SK-N-SH (cell line): Measurements from ENCODE around the gene MAP2K3. TPM values are rescaled to one million over a fixed set of nuclear protein-coding genes. Genes with fewer than 3 reads are reported as not detected.

Experiments used
- CTCF ChIA-PET: fragments of 300-600, 350-600 bp; formaldehyde crosslinking; extraction: SDS; loops from one replicate; lab custom pipeline; 2021; lab: Yijun Ruan, JAX
- POLR2A ChIA-PET: fragments of 350-600 bp; sonication (Branson Sonifier 250); formaldehyde crosslinking; extraction: SDS; loops from one replicate; lab custom pipeline; 2020; ENCODE audit warnings: antibody characterized with exemption, inconsistent platforms; lab: Yijun Ruan, JAX
- DNase-seq: peaks from one replicate; pipeline ENCODE4 v3.0.0; 2012
- H2AFZ ChIP-seq: fragments of 200-600 bp; sonication (generic); 2 replicates; pipeline ENCODE4 v1.8.1; 2016; ENCODE audit warnings: antibody characterized with exemption, mild to moderate bottlenecking, low read depth
- H3F3A ChIP-seq: fragments of 200-600 bp; sonication (generic); replicated peaks from 2 replicates; pipeline ENCODE3; 2016; ENCODE audit warnings: antibody characterized with exemption, mild to moderate bottlenecking; ENCODE audit not compliant: insufficient read depth
- H3K27ac ChIP-seq, 2 experiments: fragments of 200-500 bp in 1 of 2; fragments of 200-600 bp in 1 of 2; sonication (Bioruptor generic) in 1 of 2; sonication (generic), shearing (Covaris generic) in 1 of 2; 2 replicates each; pipeline versions ENCODE4 v1.5.1 to v1.6.1; 2014 to 2016; ENCODE audit warnings: low read depth in 2 of 2, inconsistent platforms in 1 of 2, low read length in 1 of 2, mild to moderate bottlenecking in 1 of 2, mixed read lengths in 1 of 2
- H3K27me3 ChIP-seq: fragments of 200-600 bp; sonication (generic), shearing (Covaris generic); 2 replicates; pipeline ENCODE4 v1.6.1; 2016; ENCODE audit warnings: mixed run types; ENCODE audit not compliant: insufficient read depth
- H3K36me3 ChIP-seq, 2 experiments: fragments of 200-500 bp in 1 of 2; fragments of 200-600 bp in 1 of 2; sonication (Bioruptor generic) in 1 of 2; sonication (generic) in 1 of 2; replicated peaks in 1 of 2; 2 replicates each; pipeline versions ENCODE3 to v1.5.1; 2014 to 2016; ENCODE audit warnings: low read length in 1 of 2, mild to moderate bottlenecking in 1 of 2; ENCODE audit not compliant: insufficient read depth in 2 of 2, control insufficient read depth in 1 of 2
- H3K4me1 ChIP-seq, 2 experiments: fragments of 200-500 bp in 1 of 2; fragments of 200-600 bp in 1 of 2; sonication (Bioruptor generic) in 1 of 2; sonication (generic), shearing (Covaris generic) in 1 of 2; 2 replicates each; pipeline versions ENCODE4 v1.5.1 to v1.6.1; 2014 to 2016; ENCODE audit warnings: low read depth in 1 of 2, low read length in 1 of 2, mixed run types in 1 of 2; ENCODE audit not compliant: insufficient read depth in 2 of 2, control insufficient read depth in 1 of 2
- H3K4me2 ChIP-seq: fragments of 200-600 bp; sonication (generic), shearing (Covaris generic); 2 replicates; pipeline ENCODE4 v1.6.1; 2017; ENCODE audit warnings: mixed run types
- H3K4me3 ChIP-seq, 2 experiments: fragments of 200-500 bp in 1 of 2; fragments of 200-600 bp in 1 of 2; sonication (Bioruptor generic) in 1 of 2; sonication (generic), shearing (Covaris generic) in 1 of 2; 2 replicates each; pipeline versions ENCODE4 v1.5.1 to v1.8.1; 2014 to 2016; ENCODE audit warnings: low read depth in 2 of 2, inconsistent platforms in 1 of 2, low read length in 1 of 2, mild to moderate bottlenecking in 1 of 2, mixed read lengths in 1 of 2, moderate library complexity in 1 of 2
- H3K79me2 ChIP-seq: fragments of 200-600 bp; sonication (generic); 2 replicates; pipeline ENCODE4 v1.8.1; 2017; ENCODE audit warnings: mild to moderate bottlenecking; ENCODE audit not compliant: insufficient read depth
- H3K9ac ChIP-seq: fragments of 200-600 bp; sonication (generic); 2 replicates; pipeline ENCODE4 v1.6.1; 2017; ENCODE audit warnings: mixed run types
- H3K9me2 ChIP-seq: fragments of 200-600 bp; sonication (generic); 2 replicates; pipeline ENCODE4 v1.6.1; 2017; ENCODE audit warnings: mixed run types
- H3K9me3 ChIP-seq: fragments of 200-600 bp; sonication (generic); 2 replicates; pipeline ENCODE4 v1.6.1; 2017; ENCODE audit warnings: mixed run types, mild to moderate bottlenecking, moderate library complexity
- H4K20me1 ChIP-seq: fragments of 200-600 bp; sonication (generic); 2 replicates; pipeline ENCODE4 v1.6.1; 2017; ENCODE audit warnings: mild to moderate bottlenecking, mixed run types; ENCODE audit not compliant: insufficient read depth
- ELF1 ChIP-seq: IDR thresholded peaks from 2 replicates; pipeline ENCODE4 v1.4.0; 2012
- FOSL2 ChIP-seq: IDR thresholded peaks from 2 replicates; pipeline ENCODE4 v1.4.0; 2012; ENCODE audit warnings: low read depth, mild to moderate bottlenecking, moderate library complexity, borderline replicate concordance
- FOXJ3 ChIP-seq: sonication (generic); formaldehyde crosslinking; IDR thresholded peaks from 2 replicates; pipeline ENCODE4 v1.5.1; 2020; ENCODE audit warnings: mild to moderate bottlenecking, missing genetic modification reagents
- GABPA ChIP-seq: IDR thresholded peaks from 2 replicates; pipeline ENCODE4 v1.4.0; 2012; ENCODE audit warnings: low read depth, mild to moderate bottlenecking
- MEF2A ChIP-seq: IDR thresholded peaks from 2 replicates; pipeline ENCODE4 v1.4.0; 2012; ENCODE audit warnings: low read depth, borderline replicate concordance
- NRF1 ChIP-seq: IDR thresholded peaks from 2 replicates; pipeline ENCODE4 v1.6.1; 2012; ENCODE audit warnings: low read depth, mild to moderate bottlenecking, low read length
- POLR2AphosphoS5 ChIP-seq: IDR thresholded peaks from 2 replicates; pipeline ENCODE4 v1.6.1; 2012; ENCODE audit warnings: low read depth, low read length
- RFX5 ChIP-seq: IDR thresholded peaks from 2 replicates; pipeline ENCODE4 v1.6.1; 2012; ENCODE audit warnings: mild to moderate bottlenecking, improper control_type of control experiment, low read length
- RXRA ChIP-seq: IDR thresholded peaks from 2 replicates; pipeline ENCODE4 v1.4.0; 2012; ENCODE audit warnings: low read depth, mild to moderate bottlenecking, borderline replicate concordance
- SMC3 ChIP-seq: IDR thresholded peaks from 2 replicates; pipeline ENCODE4 v1.6.1; 2012; ENCODE audit warnings: low read depth, low read length, improper control_type of control experiment
- TAF1 ChIP-seq: IDR thresholded peaks from 2 replicates; pipeline ENCODE4 v1.6.1; 2012; ENCODE audit warnings: low read depth, mild to moderate bottlenecking, low read length, moderate library complexity, borderline replicate concordance
- TCF12 ChIP-seq: IDR thresholded peaks from 2 replicates; pipeline ENCODE4 v1.4.0; 2012
- YY1 ChIP-seq: IDR thresholded peaks from 2 replicates; pipeline ENCODE4 v1.4.0; 2012; ENCODE audit warnings: low read depth, mild to moderate bottlenecking
- WGBS: methylation state at CpG from one replicate; pipeline ENCODE4 v1.1.6; 2017; ENCODE audit warnings: low lambda C conversion rate; 5-methylcytosine and 5-hydroxymethylcytosine counted together
- polyA plus RNA-seq, 3 experiments: library from polyadenylated mRNA; depleted of rRNA; stranded (reverse); fragments of >200 nt; gene quantifications; 2 replicates each; pipeline ENCODE4 v1.2.3, GENCODE V29; 2012
- TF ChIP-seq, protein P1 (sequence below): fragments of 150-350 bp; IDR thresholded peaks from 2 replicates; pipeline ENCODE4 v1.6.1; 2016; ENCODE audit warnings: mild to moderate bottlenecking, low read depth, low read length
- TF ChIP-seq, protein P2 (sequence below): IDR thresholded peaks from 2 replicates; pipeline ENCODE4 v1.4.0; 2012; ENCODE audit warnings: low read depth, borderline replicate concordance

MAP2K3 gene
- polyA plus RNA-seq, 1 of the 3 experiments (the other 2 are of a cell fraction), result 30.0 TPM

DNA sequence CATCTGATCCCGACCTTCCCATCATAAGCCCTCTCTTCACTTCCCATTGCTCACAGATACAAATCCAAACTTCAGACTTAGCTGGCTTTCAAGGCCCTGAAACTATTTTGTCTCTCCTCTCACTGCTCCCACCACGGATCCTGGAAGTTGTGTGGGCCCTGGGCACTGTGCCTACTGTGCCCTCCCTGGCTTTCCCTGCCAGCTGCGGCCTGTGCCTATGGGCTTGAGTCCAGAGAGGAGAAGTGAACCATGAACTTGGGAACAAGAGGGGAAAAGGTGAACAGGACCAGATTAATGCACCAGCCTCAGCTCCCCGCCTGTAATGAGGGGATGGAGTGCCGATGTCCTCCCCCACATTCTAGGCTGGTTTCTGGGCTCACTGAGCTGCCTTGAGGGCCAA, 72.8 kb downstream of the MAP2K3 start (continued):
- TF ChIP-seq FOXJ3 (CRISPR knock-in tag), result no peak
- TF ChIP-seq, all 33 proteins: peak for 0

DNA sequence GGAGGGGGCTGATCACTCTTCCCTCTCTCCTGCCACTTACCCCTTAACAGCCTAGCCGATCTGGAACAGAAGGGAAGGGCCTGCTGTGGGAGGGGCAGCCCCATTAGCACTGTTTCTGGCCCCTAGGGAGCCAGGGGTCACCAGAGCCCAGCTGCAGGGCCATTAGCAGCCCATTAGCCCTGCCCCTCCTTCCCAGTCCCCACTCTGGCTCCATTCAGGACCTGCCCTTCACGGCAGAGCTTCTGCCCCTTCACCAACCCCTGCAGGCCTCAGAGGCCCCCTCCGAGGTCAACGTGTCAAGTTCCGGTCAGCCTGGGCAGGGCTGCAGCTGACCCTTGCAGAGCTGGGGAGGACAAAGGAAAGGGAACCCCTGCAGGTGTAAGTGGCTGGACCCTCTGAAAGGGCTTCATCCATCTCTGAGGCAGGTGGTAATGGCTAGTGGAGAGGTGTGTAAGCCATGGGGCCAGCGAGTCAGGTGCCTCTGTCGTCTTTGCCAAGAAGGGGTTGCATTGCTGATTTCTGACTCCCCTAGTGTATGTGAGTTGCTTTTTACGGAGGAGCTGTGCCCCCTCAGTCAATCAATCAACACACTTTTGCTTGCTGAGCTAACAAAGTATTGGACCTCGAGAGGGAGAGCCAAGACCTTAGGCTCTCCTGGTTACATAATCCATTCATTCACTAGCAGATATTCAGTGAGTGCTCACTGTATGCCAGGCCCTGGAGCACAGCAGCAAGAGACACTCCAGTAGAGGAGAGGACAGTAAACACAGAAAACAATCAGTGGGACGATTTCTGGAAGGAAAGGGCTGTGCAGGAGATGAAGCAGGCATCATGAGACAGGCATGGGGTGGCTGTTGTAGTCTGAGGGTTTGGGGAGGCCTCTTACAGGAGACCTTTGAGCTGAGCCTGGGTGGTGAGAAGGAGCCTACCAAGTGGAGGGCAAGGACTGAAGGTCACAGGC, 73.5 kb downstream of the MAP2K3 start:
- no peaks in the 10 kb centered on the region for H3K79me2 ChIP-seq
- H3K36me3 ChIP-seq, result no peaks in the 10 kb centered on the region
- no peak overlapping the region for H2AFZ ChIP-seq
- ChIA-PET POLR2A (no interaction called here), CTCF (interaction anchor here (1.1 to 1.4 kb wide), 2 partner anchors 17 to 99 kb away, joined by 3 to 4 read pairs; no protein-coding TSS in a partner anchor)
- no peaks in the 10 kb centered on the region for H3F3A ChIP-seq
- WGBS, result 54% methylated on average over 9 of the region's 10 CpGs
- no peak for DNase-seq
- H3K9me3 ChIP-seq, result no peaks in the 10 kb centered on the region
- no peaks in the 10 kb centered on the region for H3K9me2 ChIP-seq
- H3K4me1 ChIP-seq, result peaks cover 0 to 23% of the 10 kb centered on the region in 2 experiments; a peak in 1 of 4 replicates
- H3K9ac ChIP-seq, result no peak overlapping the region
- no peaks in the 10 kb centered on the region for H4K20me1 ChIP-seq
- no peak overlapping the region for H3K4me2 ChIP-seq
- no peak overlapping the region for H3K4me3 ChIP-seq
- no peak overlapping the region; a peak in 1 of 4 replicates for H3K27ac ChIP-seq
- TF ChIP-seq ELF1, result no peak
- TF ChIP-seq MEF2A, result no peak
- TF ChIP-seq SMC3, result no peak
- TF ChIP-seq RFX5, result no peak
- no peak for TF ChIP-seq NRF1
- TF ChIP-seq, protein P1, sequence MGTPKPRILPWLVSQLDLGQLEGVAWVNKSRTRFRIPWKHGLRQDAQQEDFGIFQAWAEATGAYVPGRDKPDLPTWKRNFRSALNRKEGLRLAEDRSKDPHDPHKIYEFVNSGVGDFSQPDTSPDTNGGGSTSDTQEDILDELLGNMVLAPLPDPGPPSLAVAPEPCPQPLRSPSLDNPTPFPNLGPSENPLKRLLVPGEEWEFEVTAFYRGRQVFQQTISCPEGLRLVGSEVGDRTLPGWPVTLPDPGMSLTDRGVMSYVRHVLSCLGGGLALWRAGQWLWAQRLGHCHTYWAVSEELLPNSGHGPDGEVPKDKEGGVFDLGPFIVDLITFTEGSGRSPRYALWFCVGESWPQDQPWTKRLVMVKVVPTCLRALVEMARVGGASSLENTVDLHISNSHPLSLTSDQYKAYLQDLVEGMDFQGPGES, result no peak
- no peak for TF ChIP-seq GABPA
- TF ChIP-seq POLR2AphosphoS5, result no peak
- TF ChIP-seq YY1, result no peak
- TF ChIP-seq FOSL2, result no peak
- no peak for TF ChIP-seq RXRA
- no peak for TF ChIP-seq TCF12
- no peak for TF ChIP-seq TAF1
- TF ChIP-seq, protein P2, sequence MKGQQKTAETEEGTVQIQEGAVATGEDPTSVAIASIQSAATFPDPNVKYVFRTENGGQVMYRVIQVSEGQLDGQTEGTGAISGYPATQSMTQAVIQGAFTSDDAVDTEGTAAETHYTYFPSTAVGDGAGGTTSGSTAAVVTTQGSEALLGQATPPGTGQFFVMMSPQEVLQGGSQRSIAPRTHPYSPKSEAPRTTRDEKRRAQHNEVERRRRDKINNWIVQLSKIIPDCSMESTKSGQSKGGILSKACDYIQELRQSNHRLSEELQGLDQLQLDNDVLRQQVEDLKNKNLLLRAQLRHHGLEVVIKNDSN, result no peak
- no peaks in the 10 kb centered on the region for H3K27me3 ChIP-seq
